ENCODE measurements around the gene EXOSC3.

- TF ChIP-seq EZH2 (IDR thresholded peaks at IDR 0.05; ENCODE audit: borderline replicate concordance, low read depth, low read length, severe bottlenecking) (no peak), GATA2 (IDR thresholded peaks at IDR 0.05; ENCODE audit: insufficient read depth, insufficient read length, low read depth, low read length) (no peak)
Measured at GRCh38 chr9:37749129-37749528, 35.7 kb downstream of the EXOSC3 start.
